Activated CD4-positive, alpha-beta T cell treated with anti-CD3 and anti-CD28 coated beads, Interleukin-2, Interleukin-6, amounts not matched to agents 100 ng/mL and 50 ng/mL, durations not matched to agents 16 hours and 8 hours (primary cell): ENCODE measurements around the gene CRTC1.

Experiments used
- DNase-seq: peaks from one replicate; pipeline ENCODE4 v3.0.0-alpha.2; 2020

Gene CRTC1

GRCh38 chr19:18654469-18654868 lies 29.0 kb upstream of the CRTC1 start:
- no peak for DNase-seq

DNA sequence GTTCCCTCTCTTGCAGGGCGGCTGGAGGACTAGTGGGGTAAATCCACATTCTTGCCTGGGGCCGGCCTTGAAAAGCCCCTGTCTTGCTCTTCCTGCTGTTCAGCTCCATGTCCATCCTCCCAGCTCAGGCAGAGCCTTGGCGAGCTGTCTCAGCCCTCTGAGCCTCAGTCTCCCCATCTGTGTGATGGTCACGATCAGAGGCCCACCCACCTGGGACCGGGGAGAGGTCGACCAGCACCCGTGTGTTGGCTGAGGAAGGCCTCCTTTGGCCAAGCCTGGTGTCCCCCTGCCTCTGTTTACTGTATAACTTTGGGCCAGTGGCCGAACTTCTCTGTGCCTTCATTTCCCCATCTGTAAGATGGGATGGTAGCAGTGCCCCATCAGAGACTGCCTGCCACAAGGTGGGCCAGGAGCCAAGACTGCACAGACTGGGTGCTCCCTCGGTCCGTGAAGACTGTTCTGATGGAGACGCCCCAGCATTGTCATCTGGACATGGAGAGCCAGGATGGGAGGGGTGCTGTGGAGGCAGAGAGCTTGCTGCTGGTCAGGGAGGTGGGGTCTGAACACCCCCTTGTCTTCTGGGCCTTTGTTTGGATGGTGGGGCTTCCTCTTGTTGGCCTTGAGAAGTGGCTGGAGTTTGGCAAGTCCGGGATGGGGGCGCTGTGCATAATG lies 28.2 kb upstream of the CRTC1 start:
- DNase-seq: no peak

DNA sequence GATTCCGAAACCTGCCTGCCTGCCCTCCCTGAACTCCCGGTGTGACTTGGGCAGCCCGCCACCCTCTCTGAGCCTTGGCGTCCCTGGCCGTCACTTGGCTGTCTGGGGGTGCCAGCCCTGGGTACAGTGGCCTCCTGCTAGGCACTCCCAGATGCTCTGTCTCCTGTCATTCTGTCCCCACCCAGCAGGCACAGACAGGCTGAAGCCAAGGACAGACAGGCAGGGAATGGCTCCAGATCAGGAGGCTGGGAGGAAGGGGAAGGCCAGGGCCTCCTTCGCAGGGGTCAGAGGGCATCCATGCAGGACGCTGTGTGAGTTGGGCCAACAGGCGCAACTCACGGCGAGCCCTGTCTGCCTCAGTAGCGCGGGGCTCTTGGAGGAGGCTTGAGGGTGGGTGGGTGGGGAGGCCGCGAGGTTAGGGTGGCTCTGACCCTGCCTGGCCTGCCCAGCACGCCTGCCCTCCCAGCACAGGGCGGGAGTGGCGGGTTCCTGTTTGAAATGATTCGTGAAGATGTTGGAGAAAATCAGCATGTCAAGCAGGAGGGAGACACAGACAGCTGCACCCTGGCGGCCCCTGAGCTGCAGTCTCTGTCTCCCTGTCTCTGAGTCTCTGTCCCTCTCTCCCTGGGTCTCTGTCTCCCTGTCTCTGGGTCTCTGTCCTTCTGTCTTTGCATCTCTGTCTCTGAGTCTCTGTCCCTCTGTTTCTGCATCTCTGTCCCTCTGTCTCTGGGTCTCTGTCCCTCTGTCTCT lies 27.0 kb upstream of the CRTC1 start:
- no peak for DNase-seq

- DNase-seq: no peak
Measured at GRCh38 chr19:18657590-18658365, 25.7 kb upstream of the CRTC1 start.

GRCh38 chr19:18658366-18658855 lies 25.1 kb upstream of the CRTC1 start:
- DNase-seq: no peak

- DNase-seq: no peak
Measured at GRCh38 chr19:18659281-18660050, 24.0 kb upstream of the CRTC1 start.

GRCh38 chr19:18660051-18660910 lies 23.2 kb upstream of the CRTC1 start:
- DNase-seq: no peak

DNA sequence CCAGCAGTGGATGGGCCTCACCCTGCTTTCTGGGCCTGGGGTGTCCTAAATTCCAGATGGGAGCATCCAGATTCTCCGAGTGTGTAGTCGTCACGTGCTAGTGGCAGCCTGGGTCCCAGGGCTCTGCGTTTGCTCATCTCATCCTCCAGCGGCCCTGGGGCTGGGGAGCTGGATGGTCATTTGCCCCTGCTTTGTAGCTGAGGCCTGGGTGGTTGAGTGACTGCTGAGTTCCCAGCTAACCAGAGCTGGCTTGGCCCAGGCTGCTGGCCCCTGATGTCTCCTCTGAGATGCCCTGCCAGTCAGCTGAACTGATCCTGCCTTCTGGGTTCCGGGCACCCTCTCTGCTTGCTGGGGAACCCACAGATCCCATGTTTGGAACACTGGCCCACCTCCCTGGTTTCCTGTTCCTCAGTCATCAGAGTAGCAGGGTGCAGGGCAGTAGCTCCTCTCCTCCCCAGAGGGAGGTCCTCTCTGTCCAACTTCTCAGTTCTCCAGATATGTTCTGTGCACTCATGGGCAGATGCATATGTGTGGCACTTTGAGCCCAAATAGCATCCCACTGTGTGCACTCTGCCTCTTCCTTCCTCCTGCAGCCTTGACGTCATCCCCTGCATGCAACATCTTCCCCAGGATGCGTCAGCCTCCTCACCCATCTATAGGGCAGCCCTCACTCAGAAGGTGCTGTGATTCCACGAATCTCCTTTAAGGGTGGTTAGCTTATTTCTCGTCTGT lies 22.4 kb upstream of the CRTC1 start:
- no peak for DNase-seq

DNA sequence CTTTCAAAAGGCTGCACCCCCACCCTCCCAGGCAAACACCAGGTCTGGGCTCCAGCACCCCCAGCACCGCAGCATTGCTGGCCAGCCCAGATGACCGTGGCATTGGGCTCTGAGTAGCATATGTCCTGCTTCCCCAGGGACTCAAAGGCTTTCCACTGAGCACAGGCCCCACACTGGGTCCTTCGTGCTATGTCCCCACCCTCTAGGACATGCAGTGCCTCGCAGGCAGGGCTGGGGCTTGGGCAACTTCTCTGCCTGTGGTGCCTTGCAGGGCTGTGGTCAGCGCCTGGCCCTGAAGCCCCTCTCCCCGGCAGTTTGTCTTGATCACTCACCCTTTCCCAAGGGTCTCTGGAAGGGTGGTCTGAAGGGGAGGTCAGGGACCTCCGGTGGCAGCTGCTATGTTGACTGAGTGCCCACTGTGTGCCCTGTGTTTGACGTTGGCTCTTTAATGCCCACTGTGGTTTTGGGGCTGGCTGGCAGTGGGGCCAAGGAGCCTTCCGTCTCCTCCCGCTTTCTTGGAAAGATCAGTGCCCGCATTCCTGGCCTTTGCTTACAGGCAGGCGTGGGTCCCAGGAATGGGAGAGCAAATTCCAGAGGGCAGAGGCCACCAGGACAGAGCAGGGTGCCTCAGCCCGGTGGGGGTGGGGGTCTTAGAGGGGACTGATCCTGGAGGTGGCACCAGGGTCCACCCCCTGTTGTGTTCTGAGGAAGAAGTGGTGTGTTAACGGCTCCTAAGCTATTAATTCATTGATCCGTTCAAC lies 20.3 kb upstream of the CRTC1 start:
- DNase-seq: no peak

DNA sequence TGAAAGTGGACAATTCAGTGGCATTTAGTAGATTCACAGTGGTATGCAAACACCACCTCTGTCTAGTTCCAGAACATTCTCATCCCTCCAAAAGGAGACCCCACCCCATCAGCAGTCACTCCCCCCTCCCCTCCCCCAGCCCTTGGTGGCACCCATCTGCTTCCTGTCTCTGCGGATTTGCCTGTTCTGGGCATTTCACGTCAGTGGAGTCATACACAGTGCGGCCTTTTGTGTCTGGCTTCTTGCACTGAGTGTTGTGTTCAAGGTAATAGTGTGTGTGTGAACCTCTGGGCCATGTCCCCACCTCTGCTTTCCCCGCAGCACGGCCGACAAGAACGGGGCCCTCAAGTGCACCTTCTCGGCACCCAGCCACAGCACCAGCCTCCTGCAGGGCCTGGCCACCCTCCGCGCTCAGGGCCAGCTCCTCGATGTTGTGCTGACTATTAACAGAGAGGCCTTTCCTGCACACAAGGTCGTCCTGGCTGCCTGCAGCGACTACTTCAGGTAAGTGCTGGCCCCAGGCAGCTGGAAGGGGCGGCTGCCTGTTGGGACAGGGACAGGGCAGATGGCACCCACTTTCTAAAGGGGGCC lies 19.4 kb upstream of the CRTC1 start:
- DNase-seq: no peak

DNA sequence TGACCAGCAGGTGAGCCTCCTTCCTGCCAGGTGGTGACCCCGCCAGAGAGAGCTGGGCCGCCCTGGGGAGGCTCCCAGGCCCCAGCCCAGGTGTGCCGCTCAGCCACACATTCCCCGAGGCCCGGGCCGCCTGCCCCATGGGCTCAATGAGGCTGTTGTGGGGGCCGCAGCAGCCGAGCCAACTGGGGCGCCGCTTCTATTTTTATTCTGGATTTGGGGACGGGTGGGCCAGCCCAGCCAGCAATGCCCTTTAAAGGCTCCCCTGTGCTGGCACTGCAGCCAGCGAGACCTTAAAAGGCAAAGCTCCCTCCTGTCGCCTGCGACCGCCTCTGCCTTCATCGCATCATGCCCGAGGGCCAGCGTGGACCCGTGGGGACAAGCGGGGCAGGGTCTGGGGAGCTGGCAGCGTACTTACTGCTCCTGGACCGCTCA lies 17.7 kb upstream of the CRTC1 start:
- no peak for DNase-seq

DNA sequence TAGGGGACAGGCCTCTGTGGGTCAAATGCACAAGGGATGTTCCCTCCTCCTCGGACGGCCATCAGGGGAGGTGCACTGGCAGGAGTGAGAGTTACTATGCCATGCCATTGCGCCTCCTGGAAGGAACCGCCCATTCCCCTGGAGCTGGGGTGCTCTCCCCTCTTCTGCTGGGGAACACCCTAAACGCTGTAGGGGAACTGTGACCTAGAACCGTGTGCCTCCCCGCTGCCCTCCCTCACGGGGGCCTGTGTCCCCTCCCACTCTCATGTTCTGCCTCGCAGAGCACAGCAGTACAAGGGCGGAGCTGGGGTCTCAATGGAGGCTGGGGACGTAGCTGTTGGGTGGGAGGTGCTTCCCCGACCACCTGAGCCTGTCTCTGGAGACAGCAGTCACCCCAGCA lies 17.2 kb upstream of the CRTC1 start:
- DNase-seq: no peak

DNA sequence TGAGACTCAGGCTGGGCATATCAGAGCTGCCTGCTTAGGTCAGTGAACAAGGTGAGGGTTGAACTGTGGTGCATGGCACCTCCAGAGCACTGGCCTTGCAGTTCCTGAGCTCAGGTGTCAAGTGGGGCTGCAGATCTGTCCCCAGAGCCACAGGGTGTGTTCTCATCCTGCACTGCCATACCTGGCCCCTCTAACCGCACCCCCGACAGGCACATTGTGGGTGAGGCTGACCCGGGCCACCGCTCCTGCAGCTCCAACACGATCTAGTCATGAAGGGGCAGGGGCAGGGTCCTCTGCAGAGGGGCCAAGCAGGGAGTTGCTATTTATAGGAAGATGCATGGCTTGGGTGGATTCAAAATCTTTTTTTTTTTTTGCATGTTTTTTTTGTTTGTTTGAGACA lies 16.7 kb upstream of the CRTC1 start:
- DNase-seq: no peak

DNA sequence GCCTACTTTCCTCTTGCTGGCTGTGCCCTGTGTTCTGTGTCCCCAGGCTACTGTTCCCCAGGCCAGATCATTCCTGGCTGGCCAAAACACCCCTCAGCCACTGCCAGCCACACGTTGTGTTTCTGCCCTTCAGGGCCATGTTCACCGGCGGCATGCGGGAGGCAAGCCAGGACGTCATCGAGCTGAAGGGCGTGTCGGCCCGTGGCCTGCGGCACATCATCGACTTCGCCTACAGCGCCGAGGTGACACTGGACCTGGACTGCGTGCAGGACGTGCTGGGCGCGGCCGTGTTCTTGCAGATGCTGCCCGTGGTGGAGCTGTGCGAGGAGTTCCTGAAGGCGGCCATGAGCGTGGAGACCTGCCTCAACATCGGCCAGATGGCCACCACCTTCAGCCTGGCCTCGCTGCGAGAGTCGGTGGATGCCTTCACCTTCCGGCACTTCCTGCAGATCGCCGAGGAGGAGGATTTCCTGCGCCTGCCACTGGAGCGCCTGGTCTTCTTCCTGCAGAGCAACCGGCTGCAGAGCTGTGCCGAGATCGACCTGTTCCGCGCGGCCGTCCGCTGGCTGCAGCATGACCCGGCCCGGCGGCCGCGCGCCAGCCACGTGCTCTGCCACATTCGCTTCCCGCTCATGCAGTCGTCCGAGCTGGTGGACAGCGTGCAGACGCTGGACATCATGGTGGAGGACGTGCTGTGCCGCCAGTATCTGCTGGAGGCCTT lies 15.8 kb upstream of the CRTC1 start:
- no peak for DNase-seq

DNA sequence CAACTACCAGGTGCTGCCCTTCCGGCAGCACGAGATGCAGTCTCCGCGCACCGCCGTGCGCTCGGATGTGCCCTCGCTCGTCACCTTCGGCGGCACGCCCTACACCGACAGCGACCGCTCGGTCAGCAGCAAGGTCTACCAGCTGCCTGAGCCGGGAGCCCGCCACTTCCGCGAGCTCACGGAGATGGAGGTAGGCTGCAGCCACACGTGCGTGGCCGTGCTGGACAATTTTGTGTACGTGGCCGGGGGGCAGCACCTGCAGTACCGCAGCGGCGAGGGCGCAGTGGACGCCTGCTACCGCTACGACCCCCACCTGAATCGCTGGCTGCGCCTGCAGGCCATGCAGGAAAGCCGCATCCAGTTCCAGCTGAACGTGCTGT lies 15.2 kb upstream of the CRTC1 start:
- DNase-seq: no peak

- DNase-seq: no peak
Measured at GRCh38 chr19:18668744-18669523, 14.5 kb upstream of the CRTC1 start.

DNA sequence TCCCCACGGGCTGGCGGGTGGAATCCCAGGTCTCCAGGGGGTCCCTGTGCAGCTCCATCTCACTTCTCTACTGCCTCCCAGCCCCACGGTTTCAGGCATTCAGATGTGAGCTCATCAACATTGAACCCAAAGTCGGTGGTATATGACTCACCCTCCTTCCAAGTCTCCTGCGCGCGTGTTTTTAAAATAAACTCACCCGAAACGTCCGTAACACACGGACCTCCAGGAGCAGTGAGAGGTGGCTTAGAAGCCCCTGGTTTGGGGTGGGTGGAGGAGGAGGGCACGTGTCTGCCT lies 14.0 kb upstream of the CRTC1 start:
- no peak for DNase-seq

GRCh38 chr19:18669883-18670282 lies 13.6 kb upstream of the CRTC1 start:
- DNase-seq: no peak

GRCh38 chr19:18670312-18670711 lies 13.2 kb upstream of the CRTC1 start:
- DNase-seq: no peak
